22Rv1 (cell line): ENCODE data around the gene IRF1.
"Not testable (repeated sequence)": the region's sequence is repeated elsewhere in the genome, so short reads cannot be mapped to it uniquely, and the experiment has no call there.

Source experiments
- H3K27ac ChIP-seq: fragments of 450-650 bp; 2 replicates; pipeline ENCODE4 v1.5.1; 2017
- ZFX ChIP-seq: fragments of 450-650 bp; IDR thresholded peaks from 2 replicates; pipeline ENCODE4 v1.6.1; 2017; ENCODE audit warnings: antibody characterized with exemption, borderline replicate concordance
- TF ChIP-seq, protein P1 (sequence below): fragments of 450-650 bp; IDR thresholded peaks from 2 replicates; pipeline ENCODE4 v1.5.1; 2017; ENCODE audit warnings: mild to moderate bottlenecking

The IRF1 gene

DNA sequence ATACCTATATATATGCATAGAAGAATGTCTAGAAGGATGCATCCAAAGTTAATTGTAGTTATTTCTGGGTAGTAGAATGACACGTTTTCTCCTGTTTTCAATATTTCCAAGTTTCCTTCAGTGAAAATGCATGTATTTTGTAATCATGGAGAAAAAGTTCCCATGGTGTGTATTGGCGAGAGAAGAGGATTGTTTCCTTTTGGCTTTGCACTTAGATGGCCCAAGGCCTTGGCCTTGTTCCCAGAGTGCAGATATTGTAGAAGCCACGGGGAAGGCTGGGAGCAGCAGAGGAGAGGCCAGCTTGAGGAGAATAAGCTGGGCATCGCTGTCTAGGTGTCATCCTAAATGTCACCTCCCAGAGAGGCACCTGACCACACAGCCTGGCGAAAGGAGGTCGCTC is 44.0 kb downstream of the IRF1 start:
- no peak overlapping the region for H3K27ac ChIP-seq
- TF ChIP-seq ZFX: no peak
- TF ChIP-seq, protein P1, sequence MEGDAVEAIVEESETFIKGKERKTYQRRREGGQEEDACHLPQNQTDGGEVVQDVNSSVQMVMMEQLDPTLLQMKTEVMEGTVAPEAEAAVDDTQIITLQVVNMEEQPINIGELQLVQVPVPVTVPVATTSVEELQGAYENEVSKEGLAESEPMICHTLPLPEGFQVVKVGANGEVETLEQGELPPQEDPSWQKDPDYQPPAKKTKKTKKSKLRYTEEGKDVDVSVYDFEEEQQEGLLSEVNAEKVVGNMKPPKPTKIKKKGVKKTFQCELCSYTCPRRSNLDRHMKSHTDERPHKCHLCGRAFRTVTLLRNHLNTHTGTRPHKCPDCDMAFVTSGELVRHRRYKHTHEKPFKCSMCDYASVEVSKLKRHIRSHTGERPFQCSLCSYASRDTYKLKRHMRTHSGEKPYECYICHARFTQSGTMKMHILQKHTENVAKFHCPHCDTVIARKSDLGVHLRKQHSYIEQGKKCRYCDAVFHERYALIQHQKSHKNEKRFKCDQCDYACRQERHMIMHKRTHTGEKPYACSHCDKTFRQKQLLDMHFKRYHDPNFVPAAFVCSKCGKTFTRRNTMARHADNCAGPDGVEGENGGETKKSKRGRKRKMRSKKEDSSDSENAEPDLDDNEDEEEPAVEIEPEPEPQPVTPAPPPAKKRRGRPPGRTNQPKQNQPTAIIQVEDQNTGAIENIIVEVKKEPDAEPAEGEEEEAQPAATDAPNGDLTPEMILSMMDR: no peak

DNA sequence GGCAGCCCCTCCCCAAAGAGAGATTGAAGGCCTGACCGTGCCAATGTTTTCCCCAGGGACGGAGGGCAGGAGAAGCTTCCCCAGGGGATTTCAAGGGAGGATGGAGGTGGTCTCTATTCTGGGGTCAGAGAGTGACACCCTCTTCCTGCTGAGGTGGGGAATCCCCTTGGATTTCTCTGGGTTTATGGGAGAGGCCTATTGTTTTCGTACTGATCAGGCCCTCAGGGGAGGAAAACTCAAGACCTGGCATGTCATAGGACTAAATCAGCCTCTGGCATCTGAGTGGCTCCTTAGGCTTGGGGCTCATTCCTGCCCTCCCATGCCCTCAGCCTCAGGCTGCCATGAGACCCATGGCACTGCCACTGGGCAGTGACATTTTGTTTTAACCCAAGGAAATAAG is 44.6 kb downstream of the IRF1 start:
- H3K27ac ChIP-seq: no peak overlapping the region
- TF ChIP-seq, protein P1: no peak
- TF ChIP-seq ZFX: no peak

DNA sequence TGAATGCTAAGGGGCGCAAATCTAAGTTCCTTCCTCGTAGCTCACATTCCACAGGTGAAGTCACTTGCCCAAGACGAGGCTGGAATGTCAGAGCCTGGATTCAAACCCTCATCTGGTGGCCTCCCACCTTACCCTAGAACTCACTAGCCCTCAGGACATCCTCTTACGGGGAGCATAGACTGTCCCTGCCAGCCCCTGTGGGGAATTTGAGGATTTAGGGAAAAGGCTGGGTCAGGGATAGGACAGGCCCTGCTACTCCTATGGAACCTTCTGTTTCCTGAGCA is 45.0 kb downstream of the IRF1 start:
- TF ChIP-seq, protein P1: no peak
- no peak for TF ChIP-seq ZFX
- no peak overlapping the region for H3K27ac ChIP-seq

DNA sequence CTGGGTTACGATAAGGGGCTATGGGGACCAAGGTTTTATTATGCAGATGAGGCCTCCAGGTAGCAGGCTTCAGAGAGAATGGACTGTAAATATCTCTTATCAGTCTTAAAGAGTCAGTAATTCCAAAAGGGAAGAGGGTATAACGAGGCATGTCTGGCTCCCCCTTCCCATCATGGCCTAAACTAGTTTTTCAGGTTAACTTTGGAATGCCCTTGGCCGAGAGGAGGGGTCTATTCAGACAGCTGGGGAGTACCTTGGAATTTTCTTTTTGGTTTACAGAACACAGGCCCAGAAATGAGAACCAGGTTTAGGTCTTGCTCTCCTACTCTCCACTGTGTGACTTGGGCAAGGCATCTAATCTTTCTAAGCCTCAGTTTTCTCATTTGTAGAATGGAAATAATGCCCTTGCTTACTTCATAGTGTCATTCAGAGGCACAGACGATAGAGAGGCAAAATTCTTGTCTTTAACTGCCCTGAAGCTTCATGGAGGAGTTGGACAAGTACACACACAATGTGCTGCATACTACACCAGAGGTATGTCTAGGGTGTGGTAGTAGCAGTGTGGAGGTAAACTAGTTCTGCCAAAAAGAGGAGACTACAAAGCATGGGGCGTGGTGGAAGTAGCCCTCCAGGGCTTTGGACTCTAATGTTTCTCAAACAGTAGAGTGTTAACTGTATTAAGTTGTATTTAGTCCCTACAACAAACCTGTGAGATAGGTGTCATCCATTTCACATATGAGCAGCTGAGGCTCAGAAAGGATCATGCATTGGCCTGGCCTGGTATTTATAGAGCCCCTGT is 45.5 kb downstream of the IRF1 start:
- TF ChIP-seq, protein P1: no peak
- TF ChIP-seq ZFX: no peak
- no peak overlapping the region for H3K27ac ChIP-seq

DNA sequence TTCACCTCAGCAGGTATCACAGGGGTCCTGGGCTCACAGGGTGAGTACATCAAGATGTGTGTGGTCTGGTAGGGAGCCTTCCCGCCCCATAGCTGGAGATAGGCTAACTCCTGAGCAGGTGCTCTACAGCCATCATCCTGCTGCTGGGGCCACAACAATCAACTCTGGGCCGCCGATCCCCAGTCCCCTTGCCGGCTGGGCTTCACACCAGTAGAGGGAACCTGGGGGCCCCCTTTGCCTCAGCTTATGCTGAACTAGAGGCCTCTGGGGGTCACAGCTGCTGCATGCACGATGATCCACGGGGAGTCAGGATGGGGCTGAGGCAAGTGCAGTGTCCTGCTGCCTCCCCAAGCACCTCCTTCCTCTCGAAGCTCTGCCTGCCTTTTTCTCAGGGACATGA is 46.5 kb downstream of the IRF1 start:
- no peak for TF ChIP-seq ZFX
- TF ChIP-seq, protein P1: no peak
- H3K27ac ChIP-seq: no peak overlapping the region

DNA sequence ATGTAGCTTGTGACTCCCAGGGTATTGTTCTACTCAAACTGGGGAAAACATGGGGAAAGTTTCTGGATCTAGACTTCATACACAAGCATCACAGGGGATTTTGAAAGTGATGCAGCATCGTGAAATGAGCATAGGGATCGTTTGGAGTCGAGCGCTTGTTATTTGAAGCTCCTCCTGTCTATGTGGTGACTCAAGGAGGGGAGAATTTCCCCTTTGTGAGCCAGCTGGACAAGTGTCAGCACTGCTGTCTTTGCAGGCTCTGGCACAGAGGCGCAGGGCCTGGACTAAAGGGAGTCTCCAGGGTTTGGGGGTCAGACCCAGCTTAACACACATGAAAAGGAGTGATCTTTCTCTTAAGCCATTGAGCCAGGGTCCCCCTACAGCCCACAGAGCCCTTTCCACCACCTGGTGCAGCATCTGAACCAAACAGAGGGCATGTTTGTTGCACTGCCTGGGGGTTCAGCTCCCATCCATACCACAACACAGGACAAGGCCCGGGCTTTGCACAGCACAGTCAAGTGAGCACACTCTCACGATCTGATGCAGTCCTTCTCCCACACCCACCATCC is 51.0 kb downstream of the IRF1 start:
- no peak overlapping the region for H3K27ac ChIP-seq
- TF ChIP-seq, protein P1: no peak
- no peak for TF ChIP-seq ZFX

DNA sequence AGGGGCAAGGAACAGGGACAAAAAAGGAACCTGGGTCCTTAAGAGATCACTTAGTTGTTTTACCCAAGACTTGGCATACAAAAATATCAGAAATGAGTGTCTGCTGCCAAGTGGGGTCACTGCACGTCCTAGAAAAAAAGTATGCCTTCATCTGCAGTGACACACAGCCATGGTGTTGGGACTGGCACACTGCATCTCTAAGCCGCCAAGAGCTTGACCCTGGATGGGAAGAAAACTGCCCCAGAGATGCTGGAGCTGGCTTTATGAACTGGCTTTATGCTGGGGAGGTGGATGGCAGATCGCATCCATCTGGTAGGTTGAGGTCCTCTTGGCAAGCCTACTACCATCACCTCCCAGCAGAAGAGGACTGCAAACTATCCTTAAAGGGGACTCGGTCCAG is 51.7 kb downstream of the IRF1 start:
- TF ChIP-seq ZFX: no peak
- TF ChIP-seq, protein P1: no peak
- H3K27ac ChIP-seq: no peak overlapping the region

DNA sequence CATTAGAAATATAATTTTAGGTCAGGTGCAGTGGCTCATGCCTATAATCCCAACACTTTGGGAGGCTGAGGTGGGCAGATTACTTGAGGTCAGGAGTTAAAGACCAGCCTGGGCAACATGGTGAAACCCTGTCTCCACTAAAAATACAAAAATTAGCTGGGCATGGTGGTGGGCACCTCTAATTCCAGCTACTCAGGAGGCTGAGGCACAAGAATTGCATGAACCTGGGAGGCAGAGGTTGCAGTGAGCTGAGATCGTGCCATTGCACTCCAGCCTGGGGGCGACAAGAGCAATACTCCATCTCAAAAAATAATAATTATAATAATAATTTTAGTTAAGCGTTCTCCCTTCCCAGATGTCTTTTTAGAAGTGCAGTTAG is 52.3 kb downstream of the IRF1 start:
- H3K27ac ChIP-seq: not testable (repeated sequence)
